Measurements from ENCODE around the gene ZC3H8.

DNA sequence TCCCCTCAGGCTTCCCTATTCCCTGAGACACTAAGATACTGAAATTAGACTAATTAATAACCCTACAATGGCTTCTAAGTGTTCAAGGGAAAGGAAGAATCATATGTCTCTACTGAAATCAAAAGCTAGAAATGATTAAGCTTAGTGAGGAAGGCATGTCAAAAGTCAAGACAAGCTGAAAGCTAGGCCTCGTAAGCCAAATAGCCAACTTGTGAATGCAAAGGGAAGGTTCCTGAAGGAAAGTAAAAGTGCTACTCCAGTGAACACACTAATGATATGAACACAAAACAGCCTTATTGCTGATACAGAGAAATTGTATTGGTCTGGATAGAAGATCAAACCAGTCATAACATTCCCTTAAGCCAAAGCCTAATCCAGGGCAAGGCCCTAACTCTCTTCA is 10.0 kb downstream of the ZC3H8 start:
- TF ChIP-seq, protein P1, sequence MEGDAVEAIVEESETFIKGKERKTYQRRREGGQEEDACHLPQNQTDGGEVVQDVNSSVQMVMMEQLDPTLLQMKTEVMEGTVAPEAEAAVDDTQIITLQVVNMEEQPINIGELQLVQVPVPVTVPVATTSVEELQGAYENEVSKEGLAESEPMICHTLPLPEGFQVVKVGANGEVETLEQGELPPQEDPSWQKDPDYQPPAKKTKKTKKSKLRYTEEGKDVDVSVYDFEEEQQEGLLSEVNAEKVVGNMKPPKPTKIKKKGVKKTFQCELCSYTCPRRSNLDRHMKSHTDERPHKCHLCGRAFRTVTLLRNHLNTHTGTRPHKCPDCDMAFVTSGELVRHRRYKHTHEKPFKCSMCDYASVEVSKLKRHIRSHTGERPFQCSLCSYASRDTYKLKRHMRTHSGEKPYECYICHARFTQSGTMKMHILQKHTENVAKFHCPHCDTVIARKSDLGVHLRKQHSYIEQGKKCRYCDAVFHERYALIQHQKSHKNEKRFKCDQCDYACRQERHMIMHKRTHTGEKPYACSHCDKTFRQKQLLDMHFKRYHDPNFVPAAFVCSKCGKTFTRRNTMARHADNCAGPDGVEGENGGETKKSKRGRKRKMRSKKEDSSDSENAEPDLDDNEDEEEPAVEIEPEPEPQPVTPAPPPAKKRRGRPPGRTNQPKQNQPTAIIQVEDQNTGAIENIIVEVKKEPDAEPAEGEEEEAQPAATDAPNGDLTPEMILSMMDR (IDR thresholded peaks at IDR 0.05; ENCODE audit: low read depth, low read length), result no peak
- no peak for TF ChIP-seq EZH2phosphoT487 (IDR thresholded peaks at IDR 0.05; ENCODE audit: low read depth)

Data from OCI-LY3 (cell line).